ENCODE data around the gene TJP2. TPM values are rescaled to one million over a fixed set of nuclear protein-coding genes. Genes with fewer than 3 reads are reported as not detected.

Gene TJP2
- total and polyA plus RNA-seq, 2 donors (not counting 3 experiments of a cell fraction or from before 2014, with no cell fraction given), result 83.0 to 168 TPM

DNA sequence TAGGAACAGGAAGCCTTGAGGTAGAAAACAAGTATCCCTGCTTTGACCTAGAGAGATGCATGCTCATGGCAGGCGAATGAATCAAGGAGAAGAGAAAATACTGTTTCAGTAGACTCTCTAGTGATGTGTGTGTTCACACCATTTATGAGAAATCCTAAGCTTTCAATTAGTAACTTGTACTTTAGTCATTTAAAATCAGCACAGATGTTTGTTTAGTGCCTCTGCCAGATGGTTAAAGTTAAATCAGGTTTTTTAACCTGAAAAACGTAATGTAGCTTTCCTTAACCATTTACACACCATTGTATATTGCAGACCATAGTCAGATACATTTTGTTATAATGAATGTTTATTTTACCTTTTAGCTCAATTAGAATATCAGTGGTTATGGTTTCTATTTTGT, 5.0 kb downstream of the TJP2 start:
- H3K9me3 ChIP-seq (replicated peaks; ENCODE audit: control insufficient read depth, insufficient read depth, low read length), result no peaks in the 10 kb centered on the region
- POLR2A ChIA-PET, result interaction anchor here (0.5 to 1.0 kb wide), 4 partner anchors 14 to 68 kb away, joined by 3 to 4 read pairs (median 4); no protein-coding TSS in a partner anchor
- BruUV-seq (replicated peaks), result no TSS peak
- dilution Hi-C loops (cut with MboI; ENCODE audit: extremely low pct_ligation_motif_present, low sequenced_read_pairs), result no loop called here
- intact Hi-C loops (cut with micrococcal nuclease), result no loop called here
- no peak overlapping the region for H3K9ac ChIP-seq (replicated peaks; ENCODE audit: extremely low read depth, insufficient read depth, low read length)
- no peaks in the 10 kb centered on the region for H3K27me3 ChIP-seq (ENCODE audit: control insufficient read depth in 2 of 2, insufficient read depth in 2 of 2, low read length in 2 of 2)
- DNase-seq (ENCODE audit: low read depth, low spot score) (no peak), FAIRE-seq (no peak)
- no peaks in the 10 kb centered on the region for H3K36me3 ChIP-seq (ENCODE audit: control insufficient read depth in 2 of 2, extremely low read depth in 1 of 2, insufficient read depth in 2 of 2, low read length in 2 of 2)
- CTCF ChIA-PET, result interaction anchor here (0.9 to 6.7 kb wide), 11 partner anchors 8 to 125 kb away, joined by 3 to 38 read pairs (median 6); no protein-coding TSS in a partner anchor
- no peak overlapping the region for H2AFZ ChIP-seq (ENCODE audit: low read depth, low read length)
- peaks cover 89% of the 10 kb centered on the region for H3K79me2 ChIP-seq (ENCODE audit: control insufficient read depth, insufficient read depth, low read length)
- H3K4me2 ChIP-seq (ENCODE audit: insufficient read depth, low read length), result peak overlapping the region; percentile 77
- H3K9me1 ChIP-seq (replicated peaks; ENCODE audit: control insufficient read depth, extremely low read depth, insufficient read depth, low read length), result no peaks in the 10 kb centered on the region
- no peak overlapping the region for H3K4me3 ChIP-seq (replicated peaks in 1 of 3; ENCODE audit: insufficient read depth in 1 of 3, low read depth in 1 of 3, low read length in 3 of 3)
- TF ChIP-seq JUN (IDR thresholded peaks at IDR 0.05; ENCODE audit: borderline replicate concordance, insufficient read depth, insufficient read length, low read depth) (no peak), POLR2AphosphoS5 (IDR thresholded peaks at IDR 0.05; ENCODE audit: insufficient read depth, low read depth, low read length) (no peak), POLR2A (IDR thresholded peaks at IDR 0.05; ENCODE audit: low read depth, low read length) (no peak)
- TF ChIP-seq, protein P1, sequence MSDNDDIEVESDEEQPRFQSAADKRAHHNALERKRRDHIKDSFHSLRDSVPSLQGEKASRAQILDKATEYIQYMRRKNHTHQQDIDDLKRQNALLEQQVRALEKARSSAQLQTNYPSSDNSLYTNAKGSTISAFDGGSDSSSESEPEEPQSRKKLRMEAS (IDR thresholded peaks at IDR 0.05; ENCODE audit: insufficient read depth, insufficient read length), result no peak
- peak overlapping the region; percentile 50 for H3K27ac ChIP-seq (ENCODE audit: insufficient read depth, low read depth, low read length)
- no peaks in the 10 kb centered on the region for H4K20me1 ChIP-seq (replicated peaks; ENCODE audit: control insufficient read depth, extremely low read depth, insufficient read depth, low read length)
- peaks cover 61% of the 10 kb centered on the region for H3K4me1 ChIP-seq (ENCODE audit: control insufficient read depth, extremely low read depth, insufficient read depth, low read length)

DNA sequence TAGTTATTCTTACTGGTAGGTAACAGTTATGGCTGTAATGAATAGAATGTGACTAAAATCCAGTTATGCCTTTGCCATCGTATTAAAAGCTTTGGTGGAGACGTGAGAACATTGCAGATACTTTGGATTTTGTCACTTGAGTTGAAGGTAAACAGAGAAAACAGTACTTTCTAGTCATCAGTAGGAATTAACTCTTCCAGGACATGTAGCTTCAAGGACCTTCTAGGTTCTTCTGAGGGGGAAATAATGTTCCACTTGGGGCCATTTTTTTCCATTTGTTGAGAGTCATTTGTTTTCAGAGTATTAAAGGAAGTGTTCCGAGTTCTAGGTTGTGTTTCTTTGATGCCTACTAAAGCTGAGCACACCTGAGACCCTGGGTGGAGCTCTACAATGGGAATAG, 6.1 kb downstream of the TJP2 start:
- Histone ChIP-seq H3K36me3 (ENCODE audit: control insufficient read depth in 2 of 2, extremely low read depth in 1 of 2, insufficient read depth in 2 of 2, low read length in 2 of 2) (peaks cover 0 to 3% of the 10 kb centered on the region in 2 experiments), H3K9me3 (replicated peaks; ENCODE audit: control insufficient read depth, insufficient read depth, low read length) (no peaks in the 10 kb centered on the region), H3K4me3 (replicated peaks in 1 of 3; ENCODE audit: insufficient read depth in 1 of 3, low read depth in 1 of 3, low read length in 3 of 3) (peak overlapping the region in 1 of 3 experiments; percentile 36), H3K9me1 (replicated peaks; ENCODE audit: control insufficient read depth, extremely low read depth, insufficient read depth, low read length) (no peaks in the 10 kb centered on the region), H3K4me2 (ENCODE audit: insufficient read depth, low read length) (peak overlapping the region; percentile 83), H3K27ac (ENCODE audit: insufficient read depth, low read depth, low read length) (peak overlapping the region; percentile 98), H3K27me3 (ENCODE audit: control insufficient read depth in 2 of 2, insufficient read depth in 2 of 2, low read length in 2 of 2) (no peaks in the 10 kb centered on the region), H3K79me2 (ENCODE audit: control insufficient read depth, insufficient read depth, low read length) (peaks cover 89% of the 10 kb centered on the region), H2AFZ (ENCODE audit: low read depth, low read length) (no peak overlapping the region), H3K4me1 (ENCODE audit: control insufficient read depth, extremely low read depth, insufficient read depth, low read length) (peaks cover 56% of the 10 kb centered on the region), H3K9ac (replicated peaks; ENCODE audit: extremely low read depth, insufficient read depth, low read length) (peak overlapping the region; percentile 79), H4K20me1 (replicated peaks; ENCODE audit: control insufficient read depth, extremely low read depth, insufficient read depth, low read length) (no peaks in the 10 kb centered on the region)
- intact Hi-C loops (cut with micrococcal nuclease) (loop anchor here (1.0 kb wide), 4 partner anchors 9 to 83 kb away; no protein-coding TSS in a partner anchor), dilution Hi-C loops (cut with MboI; ENCODE audit: extremely low pct_ligation_motif_present, low sequenced_read_pairs) (loop anchor here (10.0 kb wide), 1 partner anchor 115 kb away; no protein-coding TSS in a partner anchor)
- FAIRE-seq, result no peak
- POLR2A ChIA-PET, result interaction anchor here (0.8 to 1.2 kb wide), 3 partner anchors 8 to 58 kb away, joined by 3 to 4 read pairs (median 3); no protein-coding TSS in a partner anchor
- DNase-seq (ENCODE audit: low read depth, low spot score), result no peak
- TF ChIP-seq POLR2AphosphoS5 (IDR thresholded peaks at IDR 0.05; ENCODE audit: insufficient read depth, low read depth, low read length) (no peak), MYC (IDR thresholded peaks at IDR 0.05; ENCODE audit: low read depth, low read length) (no peak)
- TF ChIP-seq, protein P2, sequence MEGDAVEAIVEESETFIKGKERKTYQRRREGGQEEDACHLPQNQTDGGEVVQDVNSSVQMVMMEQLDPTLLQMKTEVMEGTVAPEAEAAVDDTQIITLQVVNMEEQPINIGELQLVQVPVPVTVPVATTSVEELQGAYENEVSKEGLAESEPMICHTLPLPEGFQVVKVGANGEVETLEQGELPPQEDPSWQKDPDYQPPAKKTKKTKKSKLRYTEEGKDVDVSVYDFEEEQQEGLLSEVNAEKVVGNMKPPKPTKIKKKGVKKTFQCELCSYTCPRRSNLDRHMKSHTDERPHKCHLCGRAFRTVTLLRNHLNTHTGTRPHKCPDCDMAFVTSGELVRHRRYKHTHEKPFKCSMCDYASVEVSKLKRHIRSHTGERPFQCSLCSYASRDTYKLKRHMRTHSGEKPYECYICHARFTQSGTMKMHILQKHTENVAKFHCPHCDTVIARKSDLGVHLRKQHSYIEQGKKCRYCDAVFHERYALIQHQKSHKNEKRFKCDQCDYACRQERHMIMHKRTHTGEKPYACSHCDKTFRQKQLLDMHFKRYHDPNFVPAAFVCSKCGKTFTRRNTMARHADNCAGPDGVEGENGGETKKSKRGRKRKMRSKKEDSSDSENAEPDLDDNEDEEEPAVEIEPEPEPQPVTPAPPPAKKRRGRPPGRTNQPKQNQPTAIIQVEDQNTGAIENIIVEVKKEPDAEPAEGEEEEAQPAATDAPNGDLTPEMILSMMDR (IDR thresholded peaks at IDR 0.05; ENCODE audit: extremely low read depth in 1 of 2, insufficient read depth in 1 of 2, low read depth in 1 of 2, low read length in 2 of 2), result no peak
- TF ChIP-seq, protein P1 (IDR thresholded peaks at IDR 0.05; ENCODE audit: insufficient read depth, insufficient read length), result no peak
- BruUV-seq (replicated peaks), result TSS peak; percentile 83
- CTCF ChIA-PET, result interaction anchor here (1.0 to 3.2 kb wide), 15 partner anchors 9 to 144 kb away, joined by 3 to 46 read pairs (median 5); partner anchors contain the start of gene FXN

All from endothelial cell of umbilical vein (primary cell).